NCI-H1436 (cell line): ENCODE data around the gene TENM4.

Source experiments
- DNase-seq: peaks from one replicate; lab custom pipeline; 2025; lab: John Stamatoyannopoulos, UW

TENM4 gene

GRCh38 chr11:78935398-78936068 lies 505.3 kb downstream of the TENM4 start:
- no peak for DNase-seq

DNA sequence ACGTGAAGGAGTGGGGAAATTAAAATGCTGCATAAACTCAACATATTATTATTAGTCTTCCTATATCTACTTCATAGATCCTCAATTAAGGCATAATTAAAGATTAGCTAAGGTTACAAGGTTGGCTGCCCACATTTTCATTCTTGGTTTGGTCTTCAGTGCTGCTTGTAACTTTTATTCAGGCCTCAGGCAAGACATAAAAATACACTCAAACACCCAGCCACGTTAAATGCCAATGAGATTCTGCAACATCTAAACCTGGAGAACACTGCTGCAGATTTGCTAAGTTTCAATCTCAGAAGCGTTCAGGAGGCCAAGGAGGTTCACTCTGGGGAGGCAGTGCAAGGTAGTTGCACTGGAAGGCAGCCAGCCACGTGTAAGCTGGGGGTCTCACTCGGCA lies 507.5 kb downstream of the TENM4 start:
- DNase-seq = no peak

DNA sequence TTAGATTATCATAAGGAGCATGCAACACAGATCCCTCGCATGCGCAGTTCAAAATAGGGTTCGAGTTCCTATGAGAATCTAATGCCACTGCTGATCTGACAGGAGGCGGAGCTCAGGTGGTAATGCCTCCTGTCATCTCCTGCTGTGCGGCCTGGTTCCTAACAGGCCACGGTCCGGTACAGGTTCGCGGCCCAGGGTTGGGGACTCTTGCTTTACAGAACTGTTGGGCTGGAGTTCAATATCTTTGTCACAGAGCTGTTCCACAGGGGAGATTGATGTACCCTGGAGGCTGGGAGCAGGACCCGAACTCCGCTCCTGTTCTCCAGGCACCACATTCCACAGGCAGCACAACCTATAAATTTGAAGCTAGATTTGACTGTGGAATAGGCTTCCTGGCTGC lies 508.1 kb downstream of the TENM4 start:
- DNase-seq = no peak

GRCh38 chr11:78931891-78932290 lies 508.9 kb downstream of the TENM4 start:
- DNase-seq = no peak

DNA sequence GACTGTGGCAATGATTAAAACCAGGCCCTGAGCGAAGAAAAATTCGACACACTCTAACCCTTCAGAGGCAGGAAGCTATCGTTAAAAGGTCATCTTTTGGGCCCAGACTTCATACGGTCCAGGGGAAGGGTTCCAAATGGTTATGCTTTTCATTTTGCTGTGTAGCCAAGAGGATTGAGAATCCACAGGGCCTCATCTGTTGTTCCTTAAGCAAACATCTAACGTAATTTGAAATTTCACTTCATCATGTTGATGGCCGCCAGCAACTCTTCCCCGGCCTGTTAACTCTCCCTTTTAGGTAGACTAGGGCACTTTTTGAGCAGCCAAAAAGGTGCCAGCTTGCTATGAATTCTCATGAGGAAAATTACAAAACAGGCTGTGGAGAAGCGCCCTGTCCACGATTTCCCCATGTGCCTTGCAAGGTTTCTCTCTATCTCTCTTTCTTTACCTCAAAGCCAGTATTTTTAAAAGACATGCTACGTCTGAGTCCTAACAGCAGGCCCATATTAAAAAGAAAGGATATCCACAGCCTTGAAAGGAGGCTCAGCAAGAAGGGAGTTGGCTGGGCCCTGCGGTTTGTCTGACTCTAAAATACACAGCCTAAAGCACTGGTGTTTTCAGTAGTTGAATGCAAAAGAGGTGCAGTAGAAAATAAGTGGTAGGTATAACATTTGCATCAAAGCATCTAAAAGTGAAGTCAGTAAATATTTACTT lies 509.9 kb downstream of the TENM4 start:
- no peak for DNase-seq

DNA sequence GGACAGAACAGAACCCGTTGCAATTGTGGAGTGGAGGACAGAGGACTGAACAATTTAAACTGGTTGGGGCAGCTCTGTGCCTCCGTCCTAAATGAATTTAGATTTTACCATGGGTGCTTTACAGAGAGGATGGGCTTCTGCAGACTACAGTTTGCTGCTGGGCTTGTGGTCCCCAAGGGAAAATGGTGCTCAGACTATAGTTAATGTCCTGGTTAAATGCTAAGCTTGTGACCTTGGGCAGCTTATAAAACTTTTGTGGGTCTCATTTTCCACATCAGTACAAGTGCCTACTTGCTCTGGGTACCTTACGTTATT lies 511.0 kb downstream of the TENM4 start:
- no peak for DNase-seq

- DNase-seq = peak; percentile 29
Measured at GRCh38 chr11:78929207-78929905, 511.5 kb downstream of the TENM4 start.

- DNase-seq = no peak
Measured at GRCh38 chr11:78927511-78927910, 513.3 kb downstream of the TENM4 start.

DNA sequence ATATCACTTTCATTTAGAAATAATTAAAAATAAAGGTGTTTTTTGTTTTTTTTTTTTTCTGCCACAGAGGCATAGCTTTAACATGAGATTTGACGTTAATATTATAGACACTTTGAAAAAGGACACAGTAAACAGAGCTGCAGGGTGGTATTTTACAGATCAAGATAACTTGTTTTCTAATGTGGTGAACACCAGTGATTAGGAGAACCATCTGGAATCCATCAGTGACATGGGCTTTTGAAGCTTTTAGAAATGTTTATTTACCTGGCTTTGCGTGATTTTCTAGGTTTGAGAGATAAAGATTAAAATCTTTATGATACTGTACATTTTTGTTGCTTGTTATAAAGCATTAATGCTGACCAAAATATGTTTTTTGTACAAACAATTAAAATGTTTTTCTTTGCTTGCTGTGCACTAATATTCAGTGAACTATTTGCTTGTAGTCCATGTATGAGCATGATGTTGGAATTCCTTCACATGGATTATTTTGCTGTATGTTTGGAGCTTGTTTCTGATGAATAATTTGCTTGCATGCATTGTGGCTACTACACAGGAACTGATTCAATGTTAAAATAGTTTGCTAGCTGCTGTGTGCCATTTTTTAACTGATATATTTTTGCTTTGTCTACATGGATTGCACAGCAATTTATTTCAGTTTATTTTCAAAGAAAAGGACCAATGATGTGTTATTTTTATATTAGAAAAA lies 514.0 kb downstream of the TENM4 start:
- no peak for DNase-seq

- DNase-seq = no peak
Measured at GRCh38 chr11:78925387-78925786, 515.4 kb downstream of the TENM4 start.

GRCh38 chr11:78922859-78923625 lies 517.8 kb downstream of the TENM4 start:
- no peak for DNase-seq

DNA sequence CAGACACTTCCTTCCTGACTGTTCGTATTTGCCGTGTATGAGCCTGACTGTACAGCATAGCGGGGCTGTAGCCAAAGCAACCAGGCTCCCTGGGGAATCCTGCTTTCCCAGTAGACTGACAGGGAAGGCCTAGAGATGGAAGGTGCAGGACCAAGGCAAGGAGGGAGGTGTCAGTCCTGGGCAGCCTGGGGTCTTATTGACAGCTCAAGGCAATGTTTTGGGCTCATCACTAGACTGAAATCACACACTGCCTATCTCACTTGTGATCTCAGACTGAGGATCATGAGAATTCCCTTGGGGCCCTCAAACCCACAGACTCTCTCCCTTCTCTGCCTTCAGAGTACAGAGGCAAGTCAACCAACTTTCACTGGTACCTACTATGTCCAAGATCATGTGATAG lies 519.3 kb downstream of the TENM4 start:
- peak; percentile 82 for DNase-seq

- no peak for DNase-seq
Measured at GRCh38 chr11:78920329-78920728, 520.5 kb downstream of the TENM4 start.

- no peak for DNase-seq
Measured at GRCh38 chr11:78916759-78917158, 524.1 kb downstream of the TENM4 start.

GRCh38 chr11:78914503-78914902 lies 526.3 kb downstream of the TENM4 start:
- no peak for DNase-seq

DNA sequence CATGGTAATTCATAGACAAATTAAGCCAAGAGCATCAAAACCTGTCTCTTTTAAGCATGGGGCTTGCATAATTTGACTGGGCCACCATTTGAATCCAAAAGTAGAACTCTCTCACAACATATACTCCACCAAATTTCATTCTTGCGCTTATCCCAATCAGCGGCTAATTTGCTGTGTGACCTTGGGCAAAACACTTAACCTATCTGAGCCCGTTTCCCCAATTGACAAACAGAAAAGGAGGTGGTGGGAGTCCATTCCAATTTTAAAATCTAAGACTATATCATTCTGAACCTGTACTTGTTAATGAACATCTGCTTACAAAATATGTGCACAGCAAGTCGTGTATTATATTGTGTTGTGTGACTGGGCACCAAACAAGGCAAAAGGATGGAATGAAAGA lies 528.1 kb downstream of the TENM4 start:
- no peak for DNase-seq

- DNase-seq = no peak
Measured at GRCh38 chr11:78910322-78910721, 530.5 kb downstream of the TENM4 start.

DNA sequence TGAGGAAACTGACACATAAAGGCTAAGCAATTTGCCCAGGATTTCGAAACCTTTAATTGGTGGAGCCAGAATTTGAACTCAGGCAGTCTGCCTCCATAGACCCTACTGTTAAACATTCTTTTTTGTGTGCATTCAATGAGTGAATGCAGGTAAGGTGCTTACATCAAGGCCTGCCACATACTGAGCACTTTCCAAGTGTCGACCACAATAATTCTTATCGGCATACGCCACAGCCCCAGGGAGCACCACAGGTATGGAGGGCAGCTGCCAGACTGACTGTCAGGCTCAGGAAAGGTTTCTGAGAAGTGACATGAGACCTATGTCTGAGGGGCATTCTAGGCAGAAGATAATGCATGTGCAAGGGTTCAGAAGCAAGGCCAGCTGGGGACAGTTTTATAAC lies 531.4 kb downstream of the TENM4 start:
- no peak for DNase-seq

GRCh38 chr11:78907636-78908035 lies 533.2 kb downstream of the TENM4 start:
- no peak for DNase-seq

GRCh38 chr11:78906566-78906965 lies 534.3 kb downstream of the TENM4 start:
- DNase-seq = no peak

DNA sequence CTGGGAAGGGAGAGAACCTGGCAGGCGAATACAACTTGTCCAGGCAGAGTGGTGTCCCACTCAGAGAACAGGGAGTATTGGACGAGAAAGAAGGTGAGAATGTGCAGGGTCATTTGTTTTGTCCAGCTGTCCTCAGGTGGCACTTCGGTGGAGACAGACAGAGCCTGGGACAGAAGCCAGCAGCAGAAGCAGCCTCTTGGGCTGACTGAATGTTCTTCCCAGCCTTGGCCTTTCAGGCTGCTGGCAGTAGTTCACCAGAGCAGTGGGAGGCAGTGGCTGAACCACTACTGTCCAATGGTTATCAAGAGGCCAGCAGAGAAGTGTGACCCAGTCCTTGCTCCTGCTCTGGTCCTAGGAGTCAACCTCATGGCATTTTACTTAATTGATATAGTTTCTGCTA lies 535.1 kb downstream of the TENM4 start:
- DNase-seq = no peak
